ENCODE measurements around the gene ARF5. TPM values are rescaled to one million over a fixed set of nuclear protein-coding genes. Genes with fewer than 3 reads are reported as not detected.

ARF5 gene
- total RNA-seq, 1 donor from 2014 or later, result 102 TPM

DNA sequence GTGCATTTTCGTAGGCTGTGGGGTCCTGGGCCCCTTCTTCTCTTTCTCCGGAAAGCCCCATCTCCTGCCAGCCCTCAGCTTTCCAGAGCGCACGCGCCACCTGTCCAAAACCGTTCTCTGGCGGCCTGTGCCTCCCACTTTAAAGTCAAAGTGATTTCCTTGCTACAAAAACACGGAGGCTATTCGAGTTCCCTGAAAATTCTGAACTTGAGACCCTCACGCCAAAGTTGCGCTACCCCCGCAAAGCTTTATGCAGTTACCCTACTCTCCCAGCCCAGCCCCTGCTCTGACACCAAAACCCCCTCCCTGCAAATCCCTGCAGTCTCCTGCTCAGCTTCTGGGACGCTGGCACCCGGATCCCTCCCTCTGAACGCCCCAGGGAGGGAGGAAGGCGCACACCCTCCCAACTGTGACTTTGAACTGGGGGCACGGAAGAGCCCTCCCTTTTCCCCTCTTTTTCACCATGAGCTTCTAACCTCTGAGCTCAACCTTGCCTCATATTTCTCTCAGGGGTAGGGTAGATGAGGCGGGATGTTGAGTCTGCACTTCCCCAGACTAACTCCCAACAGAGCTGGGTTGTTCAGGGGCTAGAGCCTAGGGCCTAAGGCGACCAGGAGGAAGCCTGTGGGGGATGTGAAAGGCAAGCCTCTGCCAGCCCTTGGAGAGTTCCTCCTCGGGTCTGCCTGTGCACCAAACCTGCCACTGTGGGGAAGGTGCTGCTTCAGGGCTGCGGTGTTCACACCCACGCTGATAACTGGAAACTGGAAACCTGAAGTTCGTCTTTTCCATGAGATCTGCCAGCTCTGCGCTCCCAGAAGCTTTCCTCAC, 32.4 kb downstream of the ARF5 start:
- DNase-seq (ENCODE audit: low spot score), result no peak

DNA sequence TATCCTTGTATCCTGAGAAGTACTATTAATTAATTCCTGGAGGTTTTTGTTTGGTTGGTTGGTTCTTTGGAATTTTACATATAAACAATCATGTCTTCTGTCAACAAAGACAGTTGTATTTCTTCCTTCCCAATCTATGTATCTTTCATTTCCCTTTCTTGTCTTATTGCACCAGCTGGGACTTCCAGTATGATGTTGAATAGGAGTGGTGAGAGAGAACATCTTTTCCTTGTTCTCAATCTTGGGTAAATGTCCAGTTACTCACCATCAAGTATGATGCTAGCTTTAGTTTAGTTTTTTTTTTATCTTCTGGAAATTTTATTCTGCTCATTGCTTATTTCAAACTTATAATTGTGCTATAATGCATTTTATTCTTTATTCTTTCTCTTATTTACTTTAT, 37.1 kb downstream of the ARF5 start:
- DNase-seq (ENCODE audit: low spot score), result no peak

More for the DNA sequence above, 32.4 kb downstream of the ARF5 start:
- intact Hi-C loops (cut with DNase I), result no loop called here

DNA sequence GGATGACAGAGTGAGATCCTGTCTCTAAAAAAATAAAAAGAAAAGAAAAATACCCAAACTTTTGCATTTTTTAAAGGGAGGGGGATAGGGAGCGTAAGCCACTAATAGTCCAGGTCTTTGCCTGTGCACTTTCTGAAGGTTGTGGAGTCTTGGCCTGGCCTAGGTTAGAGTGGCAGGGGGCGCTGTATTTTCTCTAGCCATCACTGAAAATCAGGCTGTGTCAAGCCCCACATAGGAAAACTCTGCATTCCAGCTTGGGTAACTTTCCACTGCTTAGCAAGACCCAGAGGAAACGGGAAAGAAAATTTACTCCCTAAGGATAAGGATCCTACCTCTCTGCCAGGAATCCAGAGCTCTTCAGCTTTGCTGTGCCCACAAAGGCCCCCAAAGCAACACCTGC, 40.2 kb downstream of the ARF5 start:
- intact Hi-C loops (cut with DNase I), result no loop called here
- no peak for DNase-seq (ENCODE audit: low spot score)

More for the DNA sequence above, 37.1 kb downstream of the ARF5 start:
- intact Hi-C loops (cut with DNase I), result no loop called here

DNA sequence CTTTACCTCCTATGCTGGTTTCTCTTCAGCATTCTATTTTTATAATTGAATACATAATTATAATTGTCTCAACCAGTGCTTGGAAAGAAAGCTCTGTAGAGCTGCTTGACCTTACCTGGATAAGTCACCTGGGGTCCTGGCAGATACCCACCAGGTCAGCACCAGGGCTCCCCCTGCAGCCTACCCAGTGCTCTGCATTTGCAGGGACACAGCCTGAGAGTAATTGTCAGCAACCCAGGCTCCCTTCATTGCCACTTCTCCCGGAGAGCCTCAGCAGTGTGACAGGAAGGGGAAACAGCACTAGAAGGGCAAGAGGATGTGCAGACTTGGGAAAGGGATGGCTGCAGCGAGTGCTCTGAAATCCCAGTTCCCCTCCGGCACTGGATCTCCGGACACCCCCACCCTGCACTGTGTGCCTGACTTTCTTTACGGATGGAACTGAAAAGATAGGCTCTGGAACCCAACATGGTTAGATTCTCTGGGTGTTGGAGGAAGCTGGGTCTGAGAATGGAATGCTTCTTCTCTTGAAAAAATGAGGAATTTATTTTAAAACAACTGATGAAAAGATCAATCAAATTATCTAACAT, 41.1 kb downstream of the ARF5 start:
- intact Hi-C loops (cut with DNase I), result no loop called here
- DNase-seq (ENCODE audit: low spot score), result no peak

DNA sequence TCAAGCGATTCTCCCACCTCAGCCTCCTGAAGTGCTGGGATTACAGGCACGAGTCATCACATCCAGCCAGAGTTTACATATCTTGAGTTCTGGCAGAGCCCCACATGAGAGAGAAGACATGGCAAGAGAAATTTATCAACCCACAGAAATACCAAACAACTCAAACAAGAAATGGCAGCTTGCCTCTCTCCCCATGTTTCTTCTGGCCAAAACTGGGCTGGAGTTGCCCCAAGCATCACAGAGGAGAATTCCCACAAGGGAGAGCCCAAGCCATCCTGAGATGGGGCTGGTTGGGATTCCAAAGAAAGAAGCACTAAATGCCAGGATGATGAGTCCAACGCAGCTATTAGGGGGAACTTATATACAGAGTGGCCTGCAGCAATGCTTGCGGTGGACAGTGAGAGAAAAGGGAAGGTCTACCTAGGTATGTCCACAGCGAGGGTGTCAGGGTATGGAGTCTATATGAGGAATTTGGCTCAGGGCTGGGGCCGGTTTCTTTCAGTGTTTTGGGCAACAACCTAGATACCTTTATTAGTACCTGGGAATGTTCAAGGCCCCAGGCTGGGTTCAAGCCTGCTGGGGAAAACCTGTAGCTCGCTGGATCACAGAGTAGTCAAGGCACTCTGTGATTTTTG, 44.2 kb downstream of the ARF5 start:
- DNase-seq (ENCODE audit: low spot score), result no peak
- intact Hi-C loops (cut with DNase I), result no loop called here

DNA sequence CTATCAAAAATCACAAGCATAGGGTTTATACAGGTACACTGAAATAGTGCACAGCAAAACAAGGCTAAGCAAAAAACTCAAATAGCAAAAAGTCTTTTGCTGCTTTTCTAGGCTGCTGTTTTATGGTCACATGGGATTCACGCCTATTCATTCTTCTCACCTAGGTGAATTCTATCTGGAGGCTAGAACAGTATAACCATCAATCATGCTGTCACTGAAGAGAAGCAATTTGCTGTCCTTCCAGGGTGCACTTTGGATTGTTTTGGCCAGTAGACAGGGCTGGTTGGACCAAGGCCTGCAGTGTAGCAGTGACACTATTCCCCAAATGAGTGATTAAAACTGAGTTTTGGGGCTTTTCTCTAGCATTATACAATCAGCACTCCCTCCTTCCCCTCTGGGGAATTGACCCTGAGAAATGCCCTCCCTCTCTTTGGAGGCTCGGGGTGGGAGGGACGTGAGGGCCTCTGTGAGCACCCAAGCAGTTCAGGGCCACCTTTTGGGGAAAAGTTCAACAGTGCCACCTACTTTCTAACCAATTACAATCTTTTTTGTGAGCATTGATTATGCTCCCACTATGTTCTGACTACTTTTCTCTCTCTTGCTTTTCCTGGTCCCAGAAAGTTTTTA, 47.6 kb downstream of the ARF5 start:
- intact Hi-C loops (cut with DNase I), result no loop called here
- DNase-seq (ENCODE audit: low spot score), result no peak

DNA sequence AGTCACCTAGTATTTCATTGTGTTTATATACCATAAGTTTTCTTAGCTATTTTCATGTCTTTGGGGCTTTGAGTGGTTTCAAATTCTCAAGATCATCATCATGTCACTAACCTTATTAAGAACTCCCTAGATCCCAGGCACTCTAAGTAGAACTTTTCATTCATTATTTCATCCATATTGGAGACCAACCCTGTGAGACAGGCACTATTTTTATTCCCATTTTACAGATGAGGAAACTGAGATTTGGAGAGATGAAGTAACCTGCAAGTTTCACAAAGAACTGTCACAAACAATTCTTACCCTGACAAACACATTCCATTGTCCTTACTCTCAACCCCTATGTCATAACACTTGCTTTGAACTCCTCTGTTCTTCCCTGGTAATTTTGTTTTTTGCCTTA, 50.0 kb downstream of the ARF5 start:
- no peak for DNase-seq (ENCODE audit: low spot score)
- intact Hi-C loops (cut with DNase I), result no loop called here

Other genes with a start within 250 kb of the ARF5 start
- 26.3 TPM for gene ZNF800, start 195.7 kb upstream of the ARF5 start, total RNA-seq
- gene GCC1, start 2.8 kb upstream of the ARF5 start, total RNA-seq, result 6.8 TPM
- gene FSCN3, start 5.3 kb downstream of the ARF5 start, total RNA-seq, result 0.27 TPM
- gene PAX4, start 29.7 kb downstream of the ARF5 start, total RNA-seq, result not detected
- gene SND1, start 63.8 kb downstream of the ARF5 start, total RNA-seq, result 66.7 TPM